Measurements from ENCODE around the gene HORMAD2.

HORMAD2 gene

GRCh38 chr22:30171008-30171407 is 90.7 kb downstream of the HORMAD2 start:
- no peak for DNase-seq

GRCh38 chr22:30175690-30176288 is 95.5 kb downstream of the HORMAD2 start:
- no peak for DNase-seq

- no peak for DNase-seq
These were observed 96.2 kb downstream of the HORMAD2 start for GRCh38 chr22:30176431-30176830.

- DNase-seq, result no peak
These were observed 98.2 kb downstream of the HORMAD2 start for GRCh38 chr22:30178181-30179126.

GRCh38 chr22:30180616-30181015 is 100.4 kb downstream of the HORMAD2 start:
- DNase-seq, result no peak

GRCh38 chr22:30181459-30182349 is 101.4 kb downstream of the HORMAD2 start:
- no peak for DNase-seq

GRCh38 chr22:30182350-30182745 is 102.1 kb downstream of the HORMAD2 start:
- no peak for DNase-seq

GRCh38 chr22:30182815-30183214 is 102.6 kb downstream of the HORMAD2 start:
- no peak for DNase-seq

GRCh38 chr22:30183271-30183670 is 103.0 kb downstream of the HORMAD2 start:
- no peak for DNase-seq

GRCh38 chr22:30183861-30184278 is 103.6 kb downstream of the HORMAD2 start:
- no peak for DNase-seq

- no peak for DNase-seq
These were observed 104.9 kb downstream of the HORMAD2 start for GRCh38 chr22:30185129-30185528.

- no peak for DNase-seq
These were observed 105.3 kb downstream of the HORMAD2 start for GRCh38 chr22:30185549-30185948.

- no peak for DNase-seq
These were observed 105.8 kb downstream of the HORMAD2 start for GRCh38 chr22:30186041-30186440.

- no peak for DNase-seq
These were observed 106.2 kb downstream of the HORMAD2 start for GRCh38 chr22:30186510-30186909.

- no peak for DNase-seq
These were observed 106.8 kb downstream of the HORMAD2 start for GRCh38 chr22:30187094-30187493.

GRCh38 chr22:30187529-30188407 is 107.5 kb downstream of the HORMAD2 start:
- DNase-seq, result no peak

GRCh38 chr22:30188911-30189310 is 108.6 kb downstream of the HORMAD2 start:
- DNase-seq, result no peak

- no peak for DNase-seq
These were observed 110.3 kb downstream of the HORMAD2 start for GRCh38 chr22:30190574-30190973.

GRCh38 chr22:30191040-30191701 is 110.9 kb downstream of the HORMAD2 start:
- DNase-seq, result no peak

GRCh38 chr22:30192427-30192826 is 112.2 kb downstream of the HORMAD2 start:
- DNase-seq, result no peak

GRCh38 chr22:30193031-30193775 is 112.9 kb downstream of the HORMAD2 start:
- DNase-seq, result no peak

Measured in NCI-H1048 (cell line).